COR-L47 (cell line): ENCODE data around the gene SQSTM1.
A peak's percentile ranks its signal among the peaks of the same experiment; 100 is the strongest.
"Not testable (repeated sequence)": the region's sequence is repeated elsewhere in the genome, so short reads cannot be mapped to it uniquely, and the experiment has no call there.

Experiments
- DNase-seq: peaks from one replicate; lab custom pipeline; 2025; lab: John Stamatoyannopoulos, UW

Gene SQSTM1

DNA sequence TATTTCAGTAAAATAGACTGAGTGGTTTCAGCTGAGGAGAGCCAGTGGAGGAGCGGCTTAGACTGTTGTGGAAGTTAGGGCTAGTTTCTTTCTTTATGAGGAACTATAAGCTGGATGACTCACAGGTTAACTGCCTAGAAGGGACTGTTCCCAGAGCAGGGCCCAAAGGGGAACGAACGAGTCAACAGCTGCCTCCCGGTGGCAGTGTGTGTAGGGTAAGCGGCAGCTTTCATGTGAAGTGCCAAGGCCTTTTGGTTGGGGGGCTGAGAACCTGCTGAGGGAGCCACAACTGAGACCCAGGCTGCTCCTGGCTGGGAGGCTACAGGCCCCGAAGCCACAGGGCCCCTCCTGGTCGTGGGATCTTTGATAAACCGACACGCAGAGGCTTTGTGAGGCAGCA, 7.0 kb downstream of the SQSTM1 start:
- no peak for DNase-seq

DNA sequence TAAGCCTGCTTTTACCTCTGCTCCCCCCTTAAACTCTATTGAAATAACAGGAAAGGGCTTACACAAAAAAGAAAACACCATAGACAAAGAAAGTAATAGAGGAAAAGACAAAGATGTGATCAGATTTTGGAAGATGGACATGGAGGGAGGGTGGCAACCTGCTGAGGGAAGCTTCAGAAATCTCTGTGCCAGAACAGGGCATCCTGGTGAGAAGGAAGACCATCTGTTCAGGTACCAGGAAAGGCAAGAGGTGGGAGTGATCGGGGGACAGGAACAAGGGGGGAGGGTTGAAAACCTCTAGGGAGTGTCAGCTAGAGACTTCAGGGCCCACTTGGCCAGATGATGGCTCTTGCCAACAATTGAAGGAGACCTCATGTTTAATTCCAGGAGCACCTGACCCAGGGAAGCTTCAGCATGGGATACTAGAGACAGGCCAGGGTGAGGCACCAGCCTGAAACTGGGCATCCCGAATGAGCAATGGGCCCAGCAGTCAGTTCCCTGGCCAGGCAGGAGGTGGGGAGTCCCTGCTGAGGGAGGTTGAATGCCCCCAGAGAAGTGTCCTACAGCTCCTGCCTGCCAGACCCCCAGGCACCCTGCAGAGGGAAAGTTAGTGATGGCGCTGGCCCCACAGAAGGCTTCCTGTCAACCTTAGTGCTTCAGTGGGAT, 8.2 kb downstream of the SQSTM1 start:
- no peak for DNase-seq

DNA sequence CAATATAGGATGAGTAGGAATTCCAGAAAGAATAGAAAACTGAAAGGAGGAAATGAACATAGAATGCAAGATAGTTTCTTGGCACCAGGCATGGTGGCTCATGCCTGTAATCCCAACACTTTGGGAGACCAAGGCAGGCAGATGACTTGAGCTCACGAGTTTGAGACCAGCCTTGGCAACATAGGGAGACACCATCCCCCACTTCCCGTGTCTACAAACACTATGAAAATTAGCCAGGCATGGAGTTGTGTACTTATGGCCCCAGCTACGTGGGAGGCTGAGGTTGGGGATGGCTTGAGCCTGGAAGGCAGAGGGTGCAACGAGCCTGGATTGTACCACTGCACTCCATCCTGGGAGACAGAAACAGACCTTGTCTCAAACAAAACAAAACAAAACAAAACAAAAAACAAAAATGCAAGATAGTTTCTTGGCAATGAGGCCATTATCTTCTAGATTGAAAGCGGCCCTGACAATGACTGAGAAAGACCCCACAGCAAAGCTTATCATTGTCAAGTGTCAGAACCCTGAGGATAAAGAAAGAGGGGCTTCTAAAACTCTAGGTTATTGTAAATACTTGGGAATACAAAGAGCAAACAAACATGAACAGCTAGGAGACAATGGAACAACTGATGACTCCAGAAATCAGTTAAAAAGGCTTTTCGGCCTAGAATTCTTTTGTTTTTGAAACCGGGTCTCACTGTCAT, 9.2 kb downstream of the SQSTM1 start:
- DNase-seq, result no peak

DNA sequence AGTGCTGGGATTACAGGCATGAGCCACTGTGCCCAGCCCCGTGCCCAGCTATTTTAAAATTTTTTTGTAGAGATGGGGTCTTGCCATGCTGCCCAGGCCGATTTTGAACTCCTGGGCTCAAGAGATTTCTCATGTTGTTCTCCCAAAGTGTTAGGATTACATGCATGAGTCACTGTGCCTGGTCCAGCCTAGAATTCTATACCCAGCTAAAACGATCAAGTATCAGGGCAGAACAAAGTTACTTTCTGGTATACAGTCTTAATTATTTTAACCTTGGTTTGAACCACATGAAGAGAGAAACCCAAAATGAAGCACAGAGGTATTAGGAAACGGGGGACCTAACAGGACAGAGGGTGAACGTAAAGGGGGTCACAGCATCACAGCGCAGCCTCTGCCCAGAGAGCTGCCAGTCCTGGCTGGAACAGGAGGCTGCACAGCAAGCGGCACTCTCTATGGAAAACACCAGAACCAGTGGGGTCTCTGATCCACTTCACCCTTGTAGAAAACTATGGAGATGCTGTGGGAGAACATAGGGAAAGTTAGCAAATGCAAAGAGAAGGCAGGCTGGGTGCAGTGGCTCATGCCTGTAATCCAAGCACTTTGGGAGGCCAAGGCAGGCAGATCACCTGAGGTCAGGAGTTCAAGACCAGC, 10.2 kb downstream of the SQSTM1 start:
- DNase-seq, result no peak

- no peak for DNase-seq
Observed at GRCh38 chr5:179832039-179832745, 11.5 kb downstream of the SQSTM1 start.

GRCh38 chr5:179833056-179833708, 12.5 kb downstream of the SQSTM1 start:
- no peak for DNase-seq

DNA sequence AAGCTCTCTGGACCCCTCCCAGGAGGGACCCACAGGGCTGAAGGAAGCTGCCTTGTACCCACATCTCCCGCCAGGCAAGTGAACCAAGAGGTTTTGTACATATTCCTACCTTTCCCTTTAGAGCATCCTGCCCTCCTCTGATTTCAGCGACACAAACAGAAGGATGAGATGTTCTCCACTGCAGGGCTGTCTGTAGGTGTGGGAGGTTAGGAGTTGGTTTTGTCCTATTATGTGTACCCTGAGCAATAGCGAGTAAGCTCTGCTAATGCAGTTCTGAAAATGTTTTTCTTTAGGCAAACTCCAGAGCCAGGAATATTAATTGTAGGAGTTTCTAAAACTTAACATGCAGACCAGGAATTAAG, 13.0 kb downstream of the SQSTM1 start:
- DNase-seq, result no peak

DNA sequence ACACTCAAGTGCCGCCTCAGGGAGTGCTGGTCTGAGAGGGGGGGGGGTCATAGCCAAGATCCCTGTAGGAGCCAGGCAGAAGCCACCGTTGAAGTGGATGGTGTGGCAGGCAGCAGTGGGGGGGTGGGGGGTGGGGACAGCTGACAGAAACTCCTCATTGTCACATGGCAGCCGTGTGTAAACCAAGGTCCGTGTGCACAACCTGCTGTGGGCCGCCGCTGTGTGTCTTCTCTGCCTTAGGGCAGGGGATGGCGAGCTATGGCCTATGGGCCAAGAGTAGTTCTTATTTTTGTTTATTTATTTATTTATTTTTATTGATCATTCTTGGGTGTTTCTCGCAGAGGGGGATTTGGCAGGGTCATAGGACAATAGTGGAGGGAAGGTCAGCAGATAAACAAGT, 13.4 kb downstream of the SQSTM1 start:
- DNase-seq, result no peak

GRCh38 chr5:179834871-179835270, 14.2 kb downstream of the SQSTM1 start:
- not testable (repeated sequence) for DNase-seq

- DNase-seq, result no peak
Observed at GRCh38 chr5:179836225-179837019, 15.7 kb downstream of the SQSTM1 start.

DNA sequence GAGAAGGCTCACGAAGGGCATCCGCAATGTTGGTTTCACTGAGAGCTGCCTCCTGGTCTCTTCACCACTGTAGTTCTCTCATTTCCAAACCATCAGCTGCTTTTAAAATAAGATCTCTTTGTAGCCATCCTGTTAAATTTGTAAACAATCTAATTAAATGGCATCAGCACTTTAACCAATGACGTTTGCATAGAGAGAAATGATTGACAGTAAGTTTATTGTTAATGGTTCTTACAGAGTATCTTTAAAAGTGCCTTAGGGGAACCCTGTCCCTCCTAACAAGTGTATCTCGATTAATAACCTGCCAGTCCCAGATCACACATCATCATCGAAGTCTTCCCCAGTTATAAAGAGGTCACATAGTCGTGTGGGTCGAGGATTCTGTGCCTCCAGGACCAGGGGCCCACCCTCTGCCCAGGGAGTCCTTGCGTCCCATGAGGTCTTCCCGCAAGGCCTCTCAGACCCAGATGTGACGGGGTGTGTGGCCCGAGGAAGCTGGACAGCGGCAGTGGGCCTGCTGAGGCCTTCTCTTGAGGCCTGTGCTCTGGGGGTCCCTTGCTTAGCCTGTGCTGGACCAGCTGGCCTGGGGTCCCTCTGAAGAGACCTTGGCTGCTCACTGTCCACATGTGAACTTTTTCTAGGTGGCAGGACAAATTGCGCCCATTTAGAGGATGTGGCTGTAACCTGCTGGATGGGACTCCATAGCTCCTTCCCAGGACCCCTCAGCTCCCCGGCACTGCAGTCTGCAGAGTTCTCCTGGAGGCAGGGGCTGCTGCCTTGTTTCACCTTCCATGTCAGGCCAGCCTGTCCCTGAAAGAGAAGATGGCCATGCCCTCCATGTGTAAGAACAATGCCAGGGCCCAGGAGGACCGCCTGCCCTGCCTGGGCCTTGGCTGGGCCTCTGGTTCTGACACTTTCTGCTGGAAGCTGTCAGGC, 16.6 kb downstream of the SQSTM1 start:
- no peak for DNase-seq

GRCh38 chr5:179839328-179840256, 18.9 kb downstream of the SQSTM1 start:
- DNase-seq, result no peak

DNA sequence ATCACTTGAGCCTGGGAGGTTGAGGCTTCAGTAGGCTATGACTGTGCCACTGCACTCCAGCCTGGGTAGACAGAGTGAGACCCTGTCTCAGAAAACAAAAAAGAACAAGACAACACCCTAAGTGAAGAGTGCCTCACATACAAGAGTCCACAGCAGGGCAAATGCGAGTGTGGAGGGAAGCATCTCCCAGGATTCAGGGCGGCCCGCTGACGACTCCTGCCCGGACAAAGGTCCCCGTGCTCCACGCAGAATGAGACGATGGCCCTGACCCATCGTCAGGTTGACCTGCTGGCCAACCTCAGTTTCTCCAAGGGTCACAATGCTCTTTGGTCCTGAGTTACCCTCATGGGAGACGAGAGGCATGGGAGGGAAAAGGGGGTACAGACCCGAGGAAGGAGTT, 19.6 kb downstream of the SQSTM1 start:
- no peak for DNase-seq

DNA sequence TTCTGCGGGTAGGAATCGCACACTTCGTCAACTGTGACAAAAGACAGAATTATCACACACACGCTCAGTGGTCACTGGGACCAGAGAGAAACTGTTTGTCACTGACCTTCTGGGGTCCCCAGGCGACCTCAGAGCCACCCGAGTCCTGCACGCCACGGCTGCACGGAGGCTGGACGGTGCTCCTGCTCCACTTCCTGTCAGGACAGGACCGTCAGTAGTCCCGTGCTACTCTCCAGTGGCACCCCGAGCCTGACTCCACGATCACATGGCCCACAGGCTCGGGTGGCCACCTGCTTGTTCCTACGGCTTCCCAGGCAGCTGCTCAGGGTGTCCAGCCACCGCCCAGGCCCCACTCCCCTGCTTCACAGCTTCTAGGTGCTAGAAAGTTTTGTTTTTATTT, 20.1 kb downstream of the SQSTM1 start:
- DNase-seq, result no peak

DNA sequence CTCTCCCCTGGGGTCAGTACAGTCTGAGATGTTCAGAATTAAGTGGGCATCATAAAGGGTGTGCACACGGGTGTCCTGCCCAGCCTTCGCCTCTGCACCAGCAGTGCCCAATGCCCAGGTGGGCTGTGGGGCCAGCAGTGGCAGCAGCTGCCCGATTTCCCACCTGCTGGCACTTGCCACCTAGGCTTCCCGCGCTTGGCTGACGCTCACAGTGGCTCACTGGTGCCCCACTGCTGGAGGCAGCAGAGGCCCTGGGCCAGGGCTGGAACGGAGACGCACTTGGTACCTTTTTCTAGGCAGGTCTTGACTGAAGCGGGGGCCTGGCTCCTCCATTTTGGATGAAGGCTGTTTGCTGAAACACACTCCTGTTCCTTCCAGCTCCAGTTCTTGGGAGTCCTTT, 20.9 kb downstream of the SQSTM1 start:
- no peak for DNase-seq

DNA sequence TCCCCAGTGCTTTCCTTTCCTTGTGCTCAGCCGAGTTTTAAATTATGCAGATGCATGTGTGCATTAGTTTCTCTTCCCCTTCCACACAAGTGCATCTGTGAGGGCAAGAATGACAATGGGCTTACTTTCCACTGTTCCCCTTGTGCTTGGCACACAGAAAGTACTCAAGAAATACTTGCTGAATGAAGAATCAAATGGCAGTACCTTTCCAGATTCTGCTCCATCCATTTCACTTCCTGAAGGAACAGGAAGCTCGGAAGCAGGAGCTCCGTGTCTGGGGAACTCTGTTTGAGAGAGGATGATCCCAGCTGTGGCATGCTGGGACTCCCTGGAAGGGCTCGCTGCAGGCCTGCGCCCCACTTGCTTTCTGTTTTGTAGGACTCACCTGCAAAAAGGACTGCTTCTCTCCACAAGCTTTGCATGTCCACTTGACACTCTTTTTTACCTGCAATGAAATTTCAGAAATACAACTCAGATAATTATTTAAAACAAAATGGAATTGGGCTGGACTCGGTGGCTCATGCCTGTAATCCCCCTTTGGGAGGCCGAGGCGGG, 32.4 kb downstream of the SQSTM1 start:
- no peak for DNase-seq

DNA sequence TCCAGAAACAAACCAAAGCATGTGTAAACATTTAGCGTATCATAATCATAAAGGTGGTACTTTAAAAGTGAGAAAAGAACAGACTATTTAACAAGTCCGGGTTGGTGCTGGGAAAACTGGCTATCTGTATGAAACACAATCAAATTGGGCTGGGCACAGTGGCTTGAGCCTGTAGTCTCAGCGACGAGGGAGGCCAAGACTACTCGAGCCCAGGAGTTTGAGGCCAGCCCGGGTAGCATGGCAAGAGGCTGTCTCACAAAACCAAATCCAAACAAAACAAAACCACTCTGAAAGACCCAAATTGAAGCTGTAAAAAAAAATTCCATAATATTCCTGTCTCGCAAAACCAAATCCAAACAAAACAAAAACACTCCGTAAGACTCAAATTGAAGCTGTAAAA, 33.7 kb downstream of the SQSTM1 start:
- no peak for DNase-seq

- peak; percentile 41 for DNase-seq
Observed at GRCh38 chr5:179858241-179858585, 37.5 kb downstream of the SQSTM1 start.
